GM21619 (cell line): ENCODE measurements around the gene RPGR.

Experiments used
- ATAC-seq: cut with Tn5 transposase; IDR thresholded peaks from one replicate; pipeline ENCODE4 v1.9.1; 2021; ENCODE audit not compliant: unreplicated experiment

Gene RPGR

DNA sequence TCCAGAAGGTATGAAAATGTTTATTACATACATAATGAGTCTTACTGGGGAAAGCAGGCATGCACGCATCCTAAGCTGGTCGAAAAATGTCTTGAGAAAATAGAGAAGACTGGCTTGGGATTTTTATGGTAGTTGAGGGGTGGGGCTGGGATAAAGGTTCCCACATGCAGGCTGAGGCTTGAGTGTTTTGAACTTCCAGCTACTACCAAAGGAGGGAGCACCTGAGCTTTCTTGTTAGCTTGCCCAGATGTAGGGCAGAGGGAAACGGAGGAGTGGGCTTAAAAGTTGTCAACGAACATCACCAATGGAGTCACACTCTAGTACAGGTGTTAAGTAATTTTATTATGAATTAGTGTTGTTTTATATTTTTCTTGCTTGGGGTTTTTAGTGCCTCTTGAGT is 67.1 kb downstream of the RPGR start:
- no peak for ATAC-seq

DNA sequence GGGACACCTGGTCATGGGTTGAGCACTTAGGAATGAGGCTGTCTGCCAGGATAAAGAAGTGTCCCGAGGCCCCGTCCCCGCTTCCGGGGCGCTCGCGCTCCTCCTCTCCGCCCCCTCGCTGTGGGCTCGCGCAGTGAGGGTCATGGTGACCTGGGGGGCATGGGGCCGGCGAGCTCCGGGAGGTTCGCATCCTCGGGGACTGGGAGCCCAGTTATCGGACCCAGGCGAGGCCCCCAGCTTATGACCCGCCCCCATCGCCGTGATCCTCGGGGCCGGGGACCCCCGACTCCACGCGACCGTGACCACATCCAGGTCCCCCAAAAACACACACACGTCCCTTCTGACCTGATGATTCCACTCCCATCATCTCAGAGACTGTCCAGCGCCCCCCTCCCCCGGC is 71.3 kb downstream of the RPGR start:
- ATAC-seq, result no peak

GRCh38 chrX:38249965-38250364 is 77.3 kb downstream of the RPGR start:
- no peak for ATAC-seq

GRCh38 chrX:38247051-38247450 is 80.3 kb downstream of the RPGR start:
- no peak for ATAC-seq

DNA sequence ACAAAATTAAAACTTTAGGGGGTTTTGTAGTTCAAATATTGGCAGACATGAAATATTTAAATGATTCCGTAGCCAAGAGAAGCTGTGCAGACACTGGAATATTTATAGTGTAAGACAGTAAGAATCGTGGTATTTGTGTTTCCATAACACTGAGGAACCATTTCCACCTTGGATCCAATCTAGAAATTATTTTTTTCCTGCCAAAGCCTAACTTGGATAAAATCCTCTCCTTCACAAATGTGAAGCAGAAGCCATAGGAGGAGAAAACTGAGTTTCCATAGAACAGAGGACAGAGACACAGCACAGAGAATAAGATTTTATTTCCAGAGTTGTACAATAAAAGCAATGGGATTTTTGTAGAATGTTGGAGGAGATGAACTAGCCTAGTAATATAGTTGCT is 86.8 kb downstream of the RPGR start:
- ATAC-seq, result no peak

- ATAC-seq, result no peak
Measured at GRCh38 chrX:38236901-38237615, 90.3 kb downstream of the RPGR start.

DNA sequence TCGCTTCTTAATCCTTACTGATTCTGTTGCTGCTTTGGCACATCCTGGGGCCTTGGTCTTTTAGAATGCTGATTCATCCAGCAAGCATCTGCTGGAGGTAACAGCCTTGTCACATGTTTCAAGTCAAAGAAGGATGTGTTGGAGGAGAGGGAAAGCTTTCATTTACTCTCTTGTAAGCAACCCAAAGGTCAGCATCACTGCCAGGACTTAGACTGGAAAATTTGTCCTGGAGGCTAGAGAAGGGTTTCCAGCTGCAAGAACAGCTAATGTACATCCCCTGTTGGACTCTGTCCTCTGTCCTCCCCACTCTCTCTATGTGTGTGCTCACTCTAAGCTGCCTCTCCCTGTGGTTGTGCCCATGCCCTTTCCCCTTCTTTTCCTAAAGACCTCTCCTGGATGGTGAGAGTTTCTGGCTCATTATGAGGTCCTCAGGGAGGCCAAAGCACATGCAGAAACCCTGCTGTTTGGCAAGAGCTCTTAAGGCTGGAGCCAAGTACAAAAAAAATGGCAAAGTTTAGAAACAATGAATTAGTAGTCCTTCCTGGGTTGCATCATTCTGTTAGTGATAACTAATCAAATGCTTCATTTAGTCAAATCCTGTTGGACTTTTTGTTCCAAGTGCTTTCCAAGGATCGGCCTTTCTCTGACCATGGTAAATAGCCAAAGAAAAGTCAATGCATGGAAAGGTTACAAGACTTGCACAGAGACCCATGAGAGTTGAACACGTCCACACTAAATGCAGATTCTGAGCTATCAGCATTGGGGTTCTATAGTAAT is 93.2 kb downstream of the RPGR start:
- no peak for ATAC-seq

- no peak for ATAC-seq
Measured at GRCh38 chrX:38232079-38232686, 95.1 kb downstream of the RPGR start.

DNA sequence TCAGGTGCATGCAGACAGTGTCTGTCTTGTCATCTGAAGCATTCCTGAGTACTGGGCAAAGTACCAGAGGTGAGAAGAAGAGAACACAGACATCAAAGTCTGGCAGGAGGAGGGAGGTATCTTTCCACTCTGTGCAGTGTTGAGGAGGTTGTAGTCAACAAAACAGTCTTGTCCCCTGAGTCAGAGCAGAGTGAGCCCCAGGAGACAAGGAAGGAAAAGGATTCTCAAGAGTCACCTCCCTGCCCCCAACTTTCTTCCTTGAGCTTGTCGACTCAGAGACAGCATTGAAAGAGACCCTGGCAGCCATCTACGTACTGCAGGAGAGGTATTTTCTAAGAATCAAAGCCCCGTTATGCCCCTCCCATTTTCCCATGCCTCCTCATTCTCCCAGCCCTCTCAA is 102.2 kb downstream of the RPGR start:
- no peak for ATAC-seq

DNA sequence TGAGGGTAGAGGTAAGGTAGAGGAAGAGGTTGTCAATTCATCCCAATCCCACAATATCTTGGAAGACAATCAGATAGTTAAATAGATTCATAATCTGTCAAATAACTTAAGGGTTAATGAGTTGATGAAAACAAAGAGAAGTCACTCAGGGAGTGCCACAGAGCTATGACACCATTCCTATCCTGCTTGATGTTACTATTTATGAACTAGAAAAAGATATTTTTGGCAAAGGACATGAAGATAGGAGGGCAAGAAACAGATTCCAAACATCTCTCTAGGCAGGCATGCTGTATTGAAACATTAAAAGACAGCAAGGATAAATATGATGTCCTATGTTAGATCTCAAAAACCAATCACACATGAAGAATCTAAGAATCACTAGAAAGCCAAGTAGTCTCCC is 103.1 kb downstream of the RPGR start:
- no peak for ATAC-seq

GRCh38 chrX:38221391-38221929 is 105.8 kb downstream of the RPGR start:
- no peak for ATAC-seq

- ATAC-seq, result no peak
Measured at GRCh38 chrX:38220415-38221390, 106.6 kb downstream of the RPGR start, which contains the start of gene SRPX. Gene SRPX, minus strand, starts transcription at chrX:38220871. Its CDS starts 79 bp downstream, at chrX:38220792.

DNA sequence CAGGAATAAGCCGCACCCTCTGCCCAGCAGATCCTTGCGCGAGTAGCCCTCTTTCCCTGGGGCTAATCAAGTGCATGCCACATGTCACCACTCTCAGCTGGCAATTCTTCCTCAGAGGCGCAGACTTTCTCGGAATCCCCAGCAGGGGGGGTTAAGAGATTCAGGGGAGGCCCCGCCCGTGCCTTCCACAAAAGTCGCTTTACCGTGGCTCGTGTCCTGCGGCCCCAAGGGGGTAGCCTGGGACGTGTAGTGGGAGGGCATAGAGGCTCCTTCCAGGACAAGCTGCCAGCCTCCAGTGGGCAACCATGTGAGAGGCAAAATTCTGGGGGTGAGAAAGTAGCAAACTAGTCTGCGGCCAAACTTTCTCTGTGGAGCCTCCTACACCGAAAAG is 107.3 kb downstream of the RPGR start:
- ATAC-seq, result peak; percentile 53
